GM21723 (cell line): ENCODE results near the gene PRPH2.
"Not testable (repeated sequence)": the region's sequence is repeated elsewhere in the genome, so short reads cannot be mapped to it uniquely, and the experiment has no call there.

ENCODE experiments used
- ATAC-seq: cut with Tn5 transposase; IDR thresholded peaks from one replicate; pipeline ENCODE4 v1.9.1; 2021; ENCODE audit warnings: mild to moderate bottlenecking, moderate library complexity; ENCODE audit not compliant: unreplicated experiment

The PRPH2 gene

DNA sequence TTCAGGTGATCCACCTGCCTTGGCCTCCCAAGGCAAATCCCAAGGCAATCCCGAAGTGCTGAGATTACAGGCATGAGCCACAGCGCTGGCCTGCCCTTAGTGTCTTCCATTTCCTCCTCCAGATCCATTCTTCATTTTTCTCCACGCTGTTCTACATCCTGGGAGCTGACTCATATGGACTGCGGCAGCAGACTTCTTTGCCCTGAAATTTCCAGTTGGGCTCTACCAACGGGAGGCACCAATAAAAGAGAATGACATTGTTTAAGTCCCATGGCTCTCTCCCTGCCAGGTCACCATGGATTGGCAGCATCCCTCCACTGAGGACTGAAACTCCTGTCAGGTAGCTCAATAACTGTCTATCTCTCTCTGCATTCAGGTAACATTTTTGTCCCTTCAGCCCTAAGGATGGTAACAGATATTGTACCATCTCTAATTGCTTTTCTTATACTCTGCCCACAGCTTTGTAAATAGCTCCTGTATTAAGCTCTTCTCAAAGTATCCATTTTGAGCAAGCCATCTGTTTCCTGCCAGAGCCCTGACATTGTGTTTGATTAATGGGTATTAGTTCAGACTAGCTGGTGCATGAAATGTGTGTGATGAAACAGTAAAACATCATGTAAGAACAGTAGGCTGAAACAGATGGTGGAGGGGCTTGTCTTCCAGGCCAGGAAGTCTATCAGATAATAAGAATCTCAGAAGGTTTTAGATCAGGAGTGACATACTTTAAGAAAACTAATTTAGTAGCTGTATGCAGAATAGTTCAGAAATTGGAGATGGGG is 19.9 kb upstream of the PRPH2 start:
- ATAC-seq, result no peak

DNA sequence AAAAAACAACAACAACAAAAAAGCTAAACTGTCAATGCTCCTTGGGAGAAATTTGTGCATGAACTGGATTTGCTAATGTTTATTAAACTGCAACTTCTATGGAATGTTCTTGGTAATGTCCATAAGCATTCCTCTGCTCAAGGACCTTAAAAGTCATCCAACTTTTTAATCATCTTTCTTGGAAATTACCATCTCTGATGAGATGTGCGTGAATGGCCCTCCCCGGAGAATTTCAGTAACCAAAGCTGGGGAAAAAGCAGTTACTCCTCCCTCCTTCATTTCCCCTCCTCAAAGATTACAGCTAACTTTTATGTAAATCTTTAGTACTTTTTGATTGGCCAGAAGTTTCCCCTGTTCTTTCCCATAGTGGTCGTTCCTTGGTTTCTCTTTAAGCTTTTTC is 18.3 kb upstream of the PRPH2 start:
- no peak for ATAC-seq

DNA sequence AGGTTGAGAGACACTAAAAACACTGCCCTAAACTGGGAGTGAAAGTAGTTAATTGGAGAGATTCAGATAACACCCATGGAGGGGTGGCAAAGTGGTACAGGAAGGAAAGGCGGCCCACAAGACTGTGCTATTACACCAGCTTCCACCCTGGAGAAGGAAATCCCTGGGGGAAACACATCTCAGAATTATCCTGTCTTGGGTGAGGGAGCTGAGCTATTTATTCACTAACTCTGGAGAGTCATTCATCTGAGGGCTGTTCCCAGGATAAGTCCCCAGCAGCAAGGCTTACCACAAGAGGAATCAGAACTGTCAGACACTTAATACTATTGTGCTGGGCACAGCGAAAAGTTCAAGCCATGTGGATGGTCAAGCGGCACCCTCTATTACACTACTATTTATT is 13.6 kb upstream of the PRPH2 start:
- no peak for ATAC-seq

DNA sequence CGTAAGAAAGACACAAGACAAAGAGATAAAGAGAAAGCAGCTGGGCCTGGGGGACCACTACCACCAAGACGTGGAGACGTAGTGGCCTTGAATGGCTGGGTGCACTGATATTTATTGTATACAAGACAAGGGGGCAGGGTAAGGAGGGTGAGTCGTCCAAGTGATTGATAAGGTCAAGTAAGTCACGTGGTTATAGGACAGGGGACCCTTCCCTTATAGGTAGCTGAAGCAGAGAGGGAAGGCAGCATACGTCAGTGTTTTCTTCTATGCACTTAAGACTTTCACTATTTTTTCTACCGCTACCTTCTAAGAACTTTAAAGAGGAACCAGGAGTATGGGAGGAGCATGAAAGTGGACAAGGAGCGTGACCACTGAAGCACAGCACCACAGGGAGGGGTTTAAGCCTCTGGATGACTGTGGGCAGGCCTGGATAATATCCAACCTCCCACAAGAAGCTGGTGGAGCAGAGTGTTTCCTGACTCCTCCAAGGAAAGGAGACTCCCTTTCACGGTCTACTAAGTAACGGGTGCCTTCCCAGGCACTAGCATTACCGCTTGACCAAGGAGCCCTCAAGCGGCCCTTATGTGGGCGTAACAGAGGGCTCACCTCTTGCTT is 11.6 kb upstream of the PRPH2 start:
- not testable (repeated sequence) for ATAC-seq

DNA sequence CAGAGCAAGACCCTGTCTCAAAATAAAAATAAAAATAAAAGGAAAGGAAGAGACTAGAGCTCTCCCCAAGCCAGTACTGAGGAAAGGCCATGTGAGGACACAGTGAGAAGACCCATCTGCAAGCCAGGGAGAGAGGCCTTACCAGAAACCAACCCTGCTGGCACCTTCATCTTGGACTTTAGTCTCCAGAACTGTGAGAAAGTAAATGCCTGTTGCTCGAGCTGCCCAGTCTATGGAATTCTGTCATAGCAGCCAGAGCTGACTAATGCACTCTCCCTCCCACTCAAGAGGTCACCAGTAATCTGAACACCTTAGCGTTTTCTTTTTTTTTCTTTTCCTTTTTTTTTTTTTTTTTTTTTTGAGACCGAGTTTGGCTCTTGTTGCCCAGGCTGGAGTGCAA is 7.3 kb upstream of the PRPH2 start:
- no peak for ATAC-seq

DNA sequence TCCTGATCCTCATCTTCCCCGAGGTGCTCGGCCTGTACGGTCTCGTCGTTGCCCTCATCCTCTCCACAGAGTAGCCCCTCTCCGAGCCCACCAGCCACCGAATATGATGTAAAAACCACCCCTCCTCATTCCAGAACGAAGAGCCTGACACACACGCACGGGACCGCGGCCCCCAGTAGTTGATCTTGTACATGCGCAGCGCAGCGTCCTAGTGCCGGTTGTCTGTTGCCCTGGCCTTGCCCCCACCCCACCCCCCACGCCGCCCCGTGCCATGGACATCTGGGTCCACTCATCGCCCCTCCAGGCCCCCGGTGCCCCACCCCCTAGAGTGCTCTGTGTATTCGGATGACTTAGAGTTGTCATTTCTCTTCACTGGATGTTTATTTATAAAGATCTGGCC is 5.2 kb upstream of the PRPH2 start:
- no peak for ATAC-seq

DNA sequence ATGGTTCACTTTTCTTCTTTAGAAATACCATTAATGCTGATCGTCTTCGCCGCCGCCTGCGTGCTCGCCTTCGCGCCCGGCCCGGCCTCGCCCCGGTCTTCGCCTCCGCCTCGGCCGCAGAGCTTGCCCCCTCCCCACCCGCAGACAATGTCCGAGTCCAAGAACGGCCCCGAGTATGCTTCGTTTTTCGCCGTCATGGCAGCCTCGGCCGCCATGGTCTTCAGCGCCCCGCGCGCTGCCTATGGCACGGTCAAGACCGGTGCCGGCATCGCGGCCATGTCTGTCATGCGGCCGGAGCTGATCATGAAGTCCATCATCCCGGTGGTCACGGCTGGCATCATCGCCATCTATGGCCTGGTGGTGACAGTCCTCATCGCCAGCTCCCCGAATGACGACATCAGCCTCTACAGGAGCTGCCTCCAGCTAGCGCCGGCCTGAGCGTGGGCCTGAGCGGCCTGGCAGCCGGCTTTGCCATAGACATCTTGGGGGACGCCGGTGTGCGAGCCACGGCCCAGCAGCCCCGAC is 4.8 kb upstream of the PRPH2 start:
- peak; percentile 20 for ATAC-seq

DNA sequence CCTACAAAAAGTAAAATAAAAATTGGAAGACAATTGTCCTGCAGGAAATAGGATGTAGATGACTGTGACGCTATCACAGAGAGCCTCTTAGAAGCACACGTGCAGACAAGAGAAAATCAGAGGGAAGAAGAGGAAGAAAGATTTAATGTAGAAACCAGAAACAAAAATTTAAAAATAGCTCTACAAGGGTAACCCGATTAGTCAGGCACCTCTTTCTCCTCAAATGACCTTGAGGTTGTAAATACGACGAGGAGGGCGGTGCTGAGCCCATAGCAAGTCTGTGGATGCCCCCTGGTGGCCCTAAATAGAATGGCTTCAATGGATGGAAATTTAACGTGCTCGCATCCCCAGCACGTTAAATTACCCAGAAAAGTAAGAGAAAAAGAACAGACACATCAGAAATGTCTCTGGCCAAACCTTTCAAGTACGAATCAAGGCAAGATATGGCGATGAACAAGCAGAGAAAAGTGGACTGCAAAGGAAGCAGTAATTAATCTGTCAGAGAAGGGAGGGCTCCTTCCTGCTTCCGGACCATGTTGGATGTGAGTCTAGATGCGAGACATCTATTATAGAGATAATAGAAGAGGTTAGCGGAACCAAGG is 4.2 kb upstream of the PRPH2 start:
- ATAC-seq, result peak; percentile 92

DNA sequence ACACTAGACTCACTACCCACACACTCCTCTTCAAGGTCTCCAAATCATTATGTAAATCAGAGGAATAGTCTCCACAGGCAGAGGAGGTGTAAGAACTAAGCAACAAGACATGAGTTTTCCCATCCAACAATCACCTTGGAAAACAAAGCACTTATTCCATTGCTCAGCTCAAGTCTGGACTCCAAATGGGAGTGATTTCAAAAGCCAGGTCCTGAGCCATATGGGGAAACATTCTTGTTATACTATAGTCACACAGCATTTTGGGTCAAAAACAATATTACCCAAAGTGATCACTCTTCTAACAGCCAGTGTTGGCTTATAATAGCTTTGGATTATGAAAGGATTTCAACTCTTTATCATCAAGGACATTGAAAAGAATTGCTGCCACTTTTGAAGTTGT is 3.6 kb upstream of the PRPH2 start:
- no peak for ATAC-seq

DNA sequence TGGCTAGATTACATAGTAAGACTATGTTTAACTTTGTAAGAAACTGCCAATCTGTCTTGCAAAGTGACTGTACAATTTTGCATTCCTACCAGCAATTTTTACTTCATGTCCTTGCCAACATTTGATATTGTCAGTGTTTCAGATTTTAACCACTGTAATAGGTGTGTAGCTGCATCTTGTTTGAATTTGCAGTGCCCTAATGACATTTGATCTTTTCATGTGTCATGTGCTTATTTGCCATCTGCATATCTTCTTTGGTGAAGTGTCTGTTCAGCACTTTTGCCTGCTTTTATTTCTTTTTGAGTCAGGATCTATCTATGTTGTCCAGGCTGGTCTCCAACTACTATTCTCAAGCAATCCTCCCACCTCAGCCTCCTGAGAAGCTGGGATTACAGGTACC is 2.4 kb upstream of the PRPH2 start:
- no peak for ATAC-seq

DNA sequence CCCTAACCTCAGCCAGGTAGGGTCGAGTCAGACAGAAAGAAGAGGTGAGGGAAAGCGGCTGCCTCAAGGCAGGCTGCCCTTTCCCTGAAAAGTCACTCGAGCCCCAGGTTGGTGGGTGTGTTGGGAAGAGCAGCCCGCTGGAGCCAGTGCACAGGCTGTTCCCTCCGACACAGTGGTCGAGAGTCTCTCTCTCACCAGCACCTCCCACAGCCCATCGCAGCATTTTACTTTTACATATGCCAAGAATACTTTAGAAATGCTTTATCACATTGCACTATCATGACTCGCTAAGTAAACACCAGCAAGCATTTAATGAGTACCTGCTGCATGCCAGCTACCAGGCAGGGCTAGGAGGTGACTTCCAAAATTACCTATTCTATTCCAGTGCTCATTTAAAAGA is 1.7 kb downstream of the PRPH2 start:
- no peak for ATAC-seq

DNA sequence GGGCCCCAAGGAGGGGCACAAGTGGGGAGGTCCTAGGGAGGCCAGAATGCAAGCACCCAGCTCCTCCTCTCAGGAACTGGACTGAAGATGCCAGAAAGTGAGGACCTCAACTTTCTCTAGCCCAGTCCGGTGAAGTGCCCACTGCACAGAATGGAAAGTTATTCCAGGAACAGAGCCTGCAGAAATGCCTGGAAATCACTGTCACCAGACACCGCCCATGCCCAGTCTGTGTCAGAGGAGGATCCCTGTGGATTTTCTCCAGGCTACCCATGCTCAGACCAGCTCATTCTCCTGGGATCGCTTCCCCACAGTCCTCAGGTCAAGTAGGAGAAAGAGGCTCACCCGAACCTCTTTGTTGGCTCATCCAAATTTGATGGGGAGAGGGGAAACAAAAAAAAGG is 6.5 kb downstream of the PRPH2 start:
- no peak for ATAC-seq

DNA sequence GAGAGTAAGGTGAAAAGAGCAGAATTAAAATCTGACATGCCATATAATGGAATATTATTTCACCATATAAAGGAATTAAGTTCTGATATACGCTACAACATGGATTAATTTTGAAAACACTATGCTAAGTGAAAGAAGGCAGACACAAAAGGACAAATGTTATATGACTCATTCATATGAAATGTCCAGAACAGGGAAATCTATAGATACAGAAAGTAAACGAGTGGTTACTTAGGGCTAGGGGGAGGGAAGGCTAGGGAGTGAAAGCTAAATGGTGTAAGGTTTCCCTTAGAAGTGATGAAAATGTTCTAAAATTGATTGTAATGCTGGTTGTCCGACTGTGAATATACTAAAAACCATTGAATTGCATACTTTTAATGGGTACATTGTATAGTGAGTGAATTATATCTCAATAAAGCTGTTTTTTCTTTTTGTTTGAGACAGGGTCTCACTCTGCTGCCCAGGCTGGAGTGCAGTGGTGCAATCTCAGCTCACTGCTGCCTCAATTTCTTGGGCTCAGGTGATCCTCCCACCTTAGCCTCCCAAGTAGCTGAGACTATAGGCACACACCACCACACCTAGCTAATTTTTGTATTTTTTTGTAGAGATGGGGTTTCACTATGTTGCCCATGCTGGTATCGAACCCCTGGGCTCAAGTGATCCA is 8.2 kb downstream of the PRPH2 start:
- ATAC-seq, result no peak

DNA sequence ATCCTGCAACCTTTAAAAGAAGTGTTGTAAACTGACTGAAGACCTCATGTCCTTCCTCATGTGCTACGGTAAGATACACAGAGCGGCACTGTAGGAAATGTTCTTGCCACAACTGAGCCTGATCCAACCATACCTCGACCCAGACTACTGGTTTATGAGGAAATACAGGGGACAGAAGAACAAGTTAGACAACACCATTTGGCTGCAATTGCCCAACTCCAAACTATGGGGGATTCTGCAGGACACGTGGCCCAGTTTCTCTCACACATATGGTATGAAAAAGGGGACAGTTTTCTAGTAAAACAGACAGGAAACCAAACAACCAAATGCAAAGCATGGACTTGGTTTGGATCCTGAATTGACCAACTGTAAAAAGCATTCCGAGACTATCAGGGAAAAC is 10.5 kb downstream of the PRPH2 start:
- ATAC-seq, result no peak

DNA sequence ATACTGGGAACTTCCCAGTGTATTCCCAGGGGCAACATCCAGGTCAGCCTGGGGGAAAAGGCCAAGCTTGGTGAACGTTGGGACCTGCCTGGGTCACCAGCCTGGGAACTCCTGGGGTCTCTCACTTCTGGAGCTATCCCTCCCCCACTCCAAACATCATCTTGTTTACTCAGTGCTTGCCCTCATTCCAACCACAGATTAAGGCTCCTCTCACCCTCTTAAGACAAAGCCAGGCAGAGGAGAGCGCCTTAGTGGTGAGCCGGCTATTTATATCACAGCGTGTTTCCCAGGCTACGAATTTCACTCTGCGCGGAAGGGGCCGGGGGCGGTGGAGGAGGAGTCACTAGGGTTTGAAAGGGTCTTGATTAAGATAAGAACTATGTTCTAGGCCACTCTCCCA is 12.1 kb downstream of the PRPH2 start:
- no peak for ATAC-seq

DNA sequence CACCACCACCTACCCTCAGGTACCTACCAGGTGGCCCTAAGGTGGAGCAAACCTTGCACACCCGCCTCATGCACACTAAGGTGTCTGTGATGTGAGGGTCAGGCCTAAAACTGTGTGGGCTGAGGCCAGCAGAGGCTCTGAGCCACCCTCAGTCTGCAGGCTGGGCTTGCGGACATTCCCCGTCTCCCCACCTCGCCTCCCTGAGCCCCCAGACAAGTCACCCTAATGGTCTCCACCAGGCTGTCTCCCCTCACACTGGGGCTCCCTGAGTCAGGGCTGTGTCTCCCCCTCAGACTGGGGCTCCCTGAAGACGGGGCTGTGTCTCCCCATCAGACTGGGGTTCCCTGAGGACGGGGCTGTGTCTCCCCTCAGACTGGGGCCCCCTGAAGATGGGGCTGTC is 12.5 kb downstream of the PRPH2 start:
- no peak for ATAC-seq

DNA sequence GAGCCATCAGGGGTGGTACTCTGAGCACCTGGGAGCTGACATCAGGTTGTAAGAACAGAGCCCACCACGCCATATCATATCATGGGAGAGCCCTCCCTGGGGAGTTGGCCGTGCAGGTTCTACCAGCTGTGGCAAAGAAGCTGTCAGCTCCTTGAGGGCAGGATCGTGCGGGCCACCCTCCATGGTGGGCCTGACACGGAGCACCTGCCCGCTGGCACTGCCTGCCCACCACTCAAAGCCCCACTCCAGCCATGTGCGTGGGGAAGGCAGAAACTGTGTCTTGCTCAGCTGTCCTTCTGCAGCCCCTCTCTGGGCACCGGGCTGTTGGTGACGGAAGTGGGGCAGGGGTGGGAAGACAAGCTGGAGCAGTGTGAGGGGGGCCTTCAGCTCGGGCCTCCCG is 14.3 kb downstream of the PRPH2 start:
- no peak for ATAC-seq

DNA sequence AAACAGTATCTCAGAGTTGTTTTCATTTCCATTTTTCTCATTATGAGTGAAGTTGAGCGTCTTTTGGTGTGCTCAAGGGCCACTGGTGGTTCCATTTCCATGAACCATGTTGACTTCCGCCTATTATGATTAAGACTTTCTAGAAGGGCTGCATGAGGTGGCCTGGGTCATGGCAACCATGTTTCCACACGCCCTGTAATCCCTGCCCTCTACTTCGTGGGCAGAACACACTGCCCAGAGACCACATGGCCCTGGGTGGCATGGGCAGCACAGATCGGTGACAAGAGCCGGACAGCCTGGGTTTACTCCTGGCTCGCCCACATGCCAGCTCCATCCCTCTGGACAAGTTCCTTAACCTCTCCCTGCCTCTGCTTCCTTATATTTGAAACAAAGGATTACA is 14.8 kb downstream of the PRPH2 start:
- no peak for ATAC-seq

DNA sequence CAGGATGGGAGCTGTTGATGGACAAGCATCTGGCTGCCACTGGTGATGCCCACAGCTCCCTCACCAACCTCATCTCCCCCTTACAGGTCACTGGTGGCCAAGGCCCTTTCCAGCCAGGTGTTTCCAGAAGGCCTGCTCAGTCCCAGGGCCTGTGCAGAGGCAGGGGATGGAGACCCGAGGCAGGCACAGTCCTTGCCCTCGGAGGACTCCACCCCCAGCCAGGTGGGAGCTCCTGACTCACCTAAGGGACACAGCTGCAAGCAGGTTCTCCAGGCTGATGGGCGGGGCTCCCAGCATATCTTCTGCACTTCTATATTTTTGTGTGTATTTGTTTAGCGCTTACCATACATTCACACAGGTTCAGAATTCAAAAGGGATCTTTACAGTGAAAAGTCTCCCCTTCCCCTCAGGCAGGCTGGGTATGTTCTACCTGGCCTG is 17.4 kb downstream of the PRPH2 start:
- ATAC-seq, result no peak

DNA sequence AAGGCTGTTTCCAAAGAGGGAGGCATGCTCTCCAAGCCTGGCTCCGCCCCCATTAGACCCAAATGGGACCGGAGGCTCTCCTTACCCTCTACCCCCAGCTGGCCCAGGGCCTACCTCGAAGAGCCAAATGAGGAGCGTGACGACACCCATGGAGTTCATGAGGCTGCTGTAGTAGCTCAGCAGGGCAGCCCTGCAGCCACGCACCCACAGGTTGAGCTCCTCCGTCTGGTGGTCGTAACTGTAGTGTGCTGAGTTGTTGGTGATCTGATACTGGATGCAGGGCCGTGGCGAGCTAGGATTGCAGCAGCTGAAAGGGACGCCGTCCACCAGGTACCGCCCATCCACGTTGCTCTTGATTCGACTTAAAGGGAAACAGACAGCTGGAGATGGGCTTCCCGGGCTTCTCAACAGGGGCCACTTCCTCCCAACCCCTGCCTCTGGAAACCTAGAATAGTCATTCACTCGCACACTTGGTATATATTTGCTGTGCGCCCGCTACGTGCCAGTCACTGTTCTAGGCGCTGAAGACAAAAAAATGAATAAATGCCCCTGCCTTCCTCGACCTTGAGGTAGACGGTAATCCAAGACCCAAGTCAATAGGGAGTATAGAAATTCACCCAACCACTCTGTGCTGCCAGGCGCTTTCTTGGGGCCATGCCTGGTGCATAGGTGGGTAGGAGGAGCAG is 18.0 kb downstream of the PRPH2 start:
- ATAC-seq, result no peak

DNA sequence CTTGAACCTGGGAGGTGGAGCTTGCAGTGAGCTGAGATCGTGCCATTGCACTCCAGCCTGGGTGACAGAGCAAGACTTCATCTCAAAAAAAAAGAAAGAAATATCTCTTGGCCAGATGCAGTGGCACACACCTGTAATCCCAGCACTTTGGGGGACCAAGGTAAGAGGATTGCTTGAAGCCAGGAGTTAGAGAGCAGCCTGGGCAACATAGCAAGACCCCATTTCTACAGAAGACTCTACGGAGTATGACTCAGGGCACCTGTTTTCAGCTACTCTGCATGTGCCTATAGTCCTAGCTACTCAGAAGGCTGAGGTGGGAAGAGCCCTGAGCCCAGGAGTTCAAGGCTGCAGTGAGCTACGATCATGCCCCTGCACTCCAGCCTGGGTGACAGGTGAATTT is 19.6 kb downstream of the PRPH2 start:
- ATAC-seq, result not testable (repeated sequence)
